NT2/D1 (cell line): Measurements from ENCODE around the gene ZNF644.
A peak's percentile ranks its signal among the peaks of the same experiment; 100 is the strongest.
"Not testable (repeated sequence)": the region's sequence is repeated elsewhere in the genome, so short reads cannot be mapped to it uniquely, and the experiment has no call there.

ENCODE experiments used
- DNase-seq: peaks from one replicate; pipeline ENCODE4 v3.0.0-alpha.2; 2011; ENCODE audit warnings: low read depth, low spot score
- H3K27me3 ChIP-seq: 2 replicates; pipeline ENCODE4 v1.6.0; 2011; ENCODE audit warnings: mild to moderate bottlenecking; ENCODE audit not compliant: insufficient read length, insufficient read depth
- H3K36me3 ChIP-seq: 2 replicates; pipeline ENCODE4 v1.6.1; 2011; ENCODE audit warnings: mild to moderate bottlenecking, low read length, mixed read lengths; ENCODE audit not compliant: insufficient read depth, insufficient read length
- H3K4me1 ChIP-seq: 2 replicates; pipeline ENCODE4 v1.5.1; 2011; ENCODE audit not compliant: insufficient read depth, insufficient read length
- H3K4me3 ChIP-seq: 2 replicates; pipeline ENCODE4 v1.5.1; 2011; ENCODE audit warnings: low read depth; ENCODE audit not compliant: insufficient read length
- H3K9ac ChIP-seq: 2 replicates; pipeline ENCODE4 v1.6.0; 2011; ENCODE audit warnings: low read depth; ENCODE audit not compliant: insufficient read length
- H3K9me3 ChIP-seq: 2 replicates; pipeline ENCODE4 v1.5.1; 2011; ENCODE audit warnings: mild to moderate bottlenecking, low read length; ENCODE audit not compliant: insufficient read depth
- SUZ12 ChIP-seq: IDR thresholded peaks from 2 replicates; pipeline ENCODE4 v1.6.1; 2011; ENCODE audit not compliant: insufficient read length, insufficient read depth; ENCODE audit errors: extremely low read depth
- YY1 ChIP-seq: IDR thresholded peaks from 2 replicates; pipeline ENCODE4 v1.6.1; 2011; ENCODE audit not compliant: insufficient read length, insufficient read depth
- ZNF274 ChIP-seq: IDR thresholded peaks from 2 replicates; pipeline ENCODE4 v1.6.1; 2011; ENCODE audit warnings: mild to moderate bottlenecking, low read depth, low read length

Gene ZNF644

GRCh38 chr1:90945287-90945686, 76.5 kb downstream of the ZNF644 start:
- H3K27me3 ChIP-seq, result no peaks in the 10 kb centered on the region
- no peak overlapping the region for H3K4me3 ChIP-seq
- DNase-seq, result no peak
- H3K4me1 ChIP-seq, result no peaks in the 10 kb centered on the region
- TF ChIP-seq YY1 (no peak), SUZ12 (no peak), ZNF274 (no peak)
- no peaks in the 10 kb centered on the region for H3K9me3 ChIP-seq
- no peak overlapping the region for H3K9ac ChIP-seq
- peaks cover 19% of the 10 kb centered on the region for H3K36me3 ChIP-seq

DNA sequence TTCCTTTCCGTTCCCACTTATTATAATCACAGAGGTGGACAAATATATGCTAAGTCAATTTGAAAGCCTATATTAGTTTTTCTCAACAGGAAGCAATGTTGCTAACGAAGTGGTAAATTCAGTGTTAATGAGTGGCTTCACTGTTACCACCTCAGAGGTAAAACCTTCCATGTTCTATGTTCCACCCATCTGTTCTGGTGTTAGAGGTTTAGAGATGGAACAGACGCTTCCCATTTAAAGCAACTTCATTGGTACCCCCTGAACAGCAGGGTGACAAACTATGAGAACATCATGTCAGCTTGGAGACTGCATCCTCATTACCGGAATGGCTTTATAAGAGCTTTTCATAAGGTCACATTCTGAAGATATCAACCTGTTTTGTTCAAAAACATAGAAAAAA, 77.9 kb downstream of the ZNF644 start:
- H3K9me3 ChIP-seq, result no peaks in the 10 kb centered on the region
- no peak for TF ChIP-seq SUZ12
- TF ChIP-seq YY1, result no peak
- TF ChIP-seq ZNF274, result no peak
- H3K4me3 ChIP-seq, result no peak overlapping the region
- no peaks in the 10 kb centered on the region for H3K27me3 ChIP-seq
- no peak for DNase-seq
- H3K36me3 ChIP-seq, result peaks cover 32% of the 10 kb centered on the region
- H3K4me1 ChIP-seq, result no peaks in the 10 kb centered on the region
- no peak overlapping the region for H3K9ac ChIP-seq

GRCh38 chr1:90940746-90941145, 81.1 kb downstream of the ZNF644 start:
- H3K4me3 ChIP-seq, result no peak overlapping the region
- H3K27me3 ChIP-seq, result no peaks in the 10 kb centered on the region
- no peaks in the 10 kb centered on the region for H3K4me1 ChIP-seq
- H3K36me3 ChIP-seq, result peaks cover 45% of the 10 kb centered on the region
- no peak overlapping the region for H3K9ac ChIP-seq
- TF ChIP-seq YY1 (no peak), SUZ12 (no peak), ZNF274 (no peak)
- no peaks in the 10 kb centered on the region for H3K9me3 ChIP-seq
- DNase-seq, result no peak

DNA sequence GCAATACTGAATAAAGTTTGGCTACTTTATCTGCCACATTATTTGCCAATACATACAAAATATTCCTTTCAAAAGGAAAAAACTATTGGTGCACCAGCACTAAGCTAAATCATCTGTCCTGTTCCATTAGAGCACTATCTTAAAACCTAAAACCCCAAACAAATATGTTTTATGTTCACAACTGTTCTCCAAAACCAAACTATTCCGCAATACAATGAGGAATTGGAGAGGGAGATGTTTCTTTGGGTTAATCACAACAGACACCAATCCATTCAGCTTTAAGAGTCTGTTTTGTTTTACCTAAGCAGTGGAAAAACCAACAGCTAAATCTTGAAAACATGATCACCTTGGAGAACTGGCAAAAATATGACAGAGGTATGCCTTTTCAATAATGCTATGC, 85.1 kb downstream of the ZNF644 start:
- no peak overlapping the region for H3K9ac ChIP-seq
- H3K4me3 ChIP-seq, result no peak overlapping the region
- peaks cover 58% of the 10 kb centered on the region for H3K36me3 ChIP-seq
- H3K27me3 ChIP-seq, result no peaks in the 10 kb centered on the region
- no peak for TF ChIP-seq SUZ12
- no peak for TF ChIP-seq ZNF274
- no peak for TF ChIP-seq YY1
- H3K4me1 ChIP-seq, result no peaks in the 10 kb centered on the region
- no peaks in the 10 kb centered on the region for H3K9me3 ChIP-seq
- DNase-seq, result no peak

DNA sequence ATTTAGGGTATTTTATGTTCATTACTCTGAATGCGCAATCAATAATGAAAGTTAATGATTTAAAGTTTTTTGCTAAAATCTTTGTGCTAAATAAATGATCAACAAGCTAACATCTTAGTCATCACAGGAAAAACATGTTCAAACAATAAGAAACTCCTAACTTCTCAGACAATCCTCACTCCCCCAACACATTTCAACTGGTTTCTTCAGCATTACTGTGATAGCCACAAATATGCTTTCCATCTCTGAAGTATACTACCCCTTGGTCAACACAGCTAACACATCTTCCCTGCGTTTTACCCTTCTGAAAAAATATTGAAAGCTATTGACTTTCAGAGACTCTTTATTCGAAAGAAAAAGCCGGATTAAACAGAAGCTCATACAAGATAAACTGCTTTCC, 85.8 kb downstream of the ZNF644 start:
- peaks cover 53% of the 10 kb centered on the region for H3K36me3 ChIP-seq
- no peaks in the 10 kb centered on the region for H3K9me3 ChIP-seq
- no peaks in the 10 kb centered on the region for H3K4me1 ChIP-seq
- no peaks in the 10 kb centered on the region for H3K27me3 ChIP-seq
- TF ChIP-seq SUZ12 (no peak), ZNF274 (no peak), YY1 (no peak)
- DNase-seq, result no peak
- H3K9ac ChIP-seq, result no peak overlapping the region
- H3K4me3 ChIP-seq, result no peak overlapping the region

DNA sequence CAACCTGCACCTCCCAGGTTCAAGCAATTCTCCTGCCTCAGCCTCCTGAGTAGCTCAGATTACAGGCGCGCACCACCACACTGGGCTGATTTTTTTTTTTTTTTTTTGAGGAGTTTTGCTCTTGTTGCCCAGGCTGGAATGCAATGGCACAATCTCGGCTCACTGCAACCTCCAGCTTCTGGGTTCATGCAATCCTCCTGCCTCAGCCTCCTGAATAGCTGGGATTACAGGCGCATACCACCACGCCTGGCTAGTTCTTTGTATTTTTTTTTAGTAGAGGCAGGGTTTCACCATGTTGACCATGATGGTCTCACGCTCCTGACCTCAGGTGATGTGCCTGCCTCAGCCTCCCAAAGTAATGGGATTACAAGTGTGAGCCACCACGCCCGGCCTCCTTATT, 93.6 kb downstream of the ZNF644 start:
- H3K9me3 ChIP-seq, H3K36me3 ChIP-seq, DNase-seq, H3K27me3 ChIP-seq, H3K9ac ChIP-seq, H3K4me1 ChIP-seq, H3K4me3 ChIP-seq: not testable (repeated sequence)

GRCh38 chr1:90927674-90928073, 94.2 kb downstream of the ZNF644 start:
- peaks cover 10% of the 10 kb centered on the region for H3K36me3 ChIP-seq
- not testable (repeated sequence) for H3K9me3 ChIP-seq, H3K9ac ChIP-seq, DNase-seq, H3K4me1 ChIP-seq, H3K27me3 ChIP-seq, H3K4me3 ChIP-seq

DNA sequence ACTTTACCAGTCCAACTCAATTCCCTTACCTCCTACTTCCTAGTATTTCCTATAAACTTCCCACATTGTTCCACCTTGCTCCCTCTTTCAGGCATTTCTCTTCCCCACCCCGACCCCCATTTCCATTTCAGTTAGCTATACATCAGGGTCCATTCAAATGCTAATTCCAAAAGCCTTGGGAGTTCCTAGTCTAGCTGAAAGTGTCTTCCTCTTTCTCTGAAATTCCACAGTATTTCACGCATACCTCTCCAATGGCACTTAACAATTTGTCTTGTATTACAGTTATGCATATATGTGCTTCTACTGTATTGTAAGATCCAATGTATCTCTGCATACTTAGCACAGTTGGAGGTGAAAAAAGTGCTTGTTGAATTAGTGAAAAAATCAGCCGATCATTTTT, 94.9 kb downstream of the ZNF644 start:
- DNase-seq, result peak; percentile 66
- Histone ChIP-seq H3K4me3 (no peak overlapping the region), H3K4me1 (peaks cover 5% of the 10 kb centered on the region), H3K36me3 (peaks cover 12% of the 10 kb centered on the region), H3K27me3 (no peaks in the 10 kb centered on the region), H3K9me3 (no peaks in the 10 kb centered on the region), H3K9ac (no peak overlapping the region)
- TF ChIP-seq SUZ12 (no peak), YY1 (no peak), ZNF274 (no peak)
